ENCODE measurements around the gene NFATC1.
"Not testable (repeated sequence)": the region's sequence is repeated elsewhere in the genome, so short reads cannot be mapped to it uniquely, and the experiment has no call there.

The NFATC1 gene

GRCh38 chr18:79490626-79491041 is 94.9 kb downstream of the NFATC1 start:
- DNase-seq (ENCODE audit: low read depth), result no peak

GRCh38 chr18:79491081-79491551 is 95.4 kb downstream of the NFATC1 start:
- no peak for DNase-seq (ENCODE audit: low read depth)

GRCh38 chr18:79493211-79493800 is 97.6 kb downstream of the NFATC1 start:
- no peak for DNase-seq (ENCODE audit: low read depth)

GRCh38 chr18:79493801-79494211 is 98.1 kb downstream of the NFATC1 start:
- DNase-seq (ENCODE audit: low read depth), result no peak

- DNase-seq (ENCODE audit: low read depth), result no peak
Measured at GRCh38 chr18:79494936-79495335, 99.2 kb downstream of the NFATC1 start.

GRCh38 chr18:79495591-79496071 is 99.9 kb downstream of the NFATC1 start:
- DNase-seq (ENCODE audit: low read depth), result no peak

- DNase-seq (ENCODE audit: low read depth), result no peak
Measured at GRCh38 chr18:79496237-79496977, 100.7 kb downstream of the NFATC1 start.

GRCh38 chr18:79496978-79497637 is 101.4 kb downstream of the NFATC1 start:
- no peak for DNase-seq (ENCODE audit: low read depth)

- no peak for DNase-seq (ENCODE audit: low read depth)
Measured at GRCh38 chr18:79497638-79498081, 101.9 kb downstream of the NFATC1 start.

GRCh38 chr18:79498662-79499061 is 102.9 kb downstream of the NFATC1 start:
- DNase-seq (ENCODE audit: low read depth), result no peak

GRCh38 chr18:79501006-79501405 is 105.3 kb downstream of the NFATC1 start:
- DNase-seq (ENCODE audit: low read depth), result no peak

- no peak for DNase-seq (ENCODE audit: low read depth)
Measured at GRCh38 chr18:79502782-79503181, 107.1 kb downstream of the NFATC1 start.

GRCh38 chr18:79503406-79503805 is 107.7 kb downstream of the NFATC1 start:
- no peak for DNase-seq (ENCODE audit: low read depth)

- DNase-seq (ENCODE audit: low read depth), result no peak
Measured at GRCh38 chr18:79504034-79504433, 108.3 kb downstream of the NFATC1 start.

- DNase-seq (ENCODE audit: low read depth), result not testable (repeated sequence)
Measured at GRCh38 chr18:79504495-79504894, 108.8 kb downstream of the NFATC1 start.

GRCh38 chr18:79505465-79505864 is 109.7 kb downstream of the NFATC1 start:
- not testable (repeated sequence) for DNase-seq (ENCODE audit: low read depth)

GRCh38 chr18:79506191-79507075 is 110.7 kb downstream of the NFATC1 start:
- DNase-seq (ENCODE audit: low read depth), result no peak

- DNase-seq (ENCODE audit: low read depth), result no peak
Measured at GRCh38 chr18:79507076-79507545, 111.4 kb downstream of the NFATC1 start.

GRCh38 chr18:79507546-79508480 is 112.1 kb downstream of the NFATC1 start:
- no peak for DNase-seq (ENCODE audit: low read depth)
